GM23338 (cell line): ENCODE data around the gene ZNF222. TPM values are rescaled to one million over a fixed set of nuclear protein-coding genes. Genes with fewer than 3 reads are reported as not detected.

ENCODE experiments used
- ATAC-seq: fragments of 200-7000 bp; cut with Tn5 transposase; 3 replicates; pipeline ENCODE4 v1.9.1; 2020
- DNase-seq: peaks from one replicate; pipeline ENCODE4 v3.0.0-alpha.2; 2015; ENCODE audit warnings: low spot score
- H2AFZ ChIP-seq: fragments of 200-600 bp; sonication (generic); 2 replicates; pipeline ENCODE4 v1.8.0; 2016; ENCODE audit warnings: antibody characterized with exemption, mild to moderate bottlenecking, moderate library complexity
- H3F3A ChIP-seq: fragments of 200-600 bp; sonication (generic); replicated peaks from 2 replicates; pipeline ENCODE4 v1.8.0; 2017; ENCODE audit warnings: antibody characterized with exemption, mixed run types, low read depth
- H3K27ac ChIP-seq: fragments of 200-600 bp; sonication (generic); 2 replicates; pipeline ENCODE4 v1.6.1; 2016; ENCODE audit warnings: low read depth
- H3K27me3 ChIP-seq: fragments of 200-600 bp; sonication (generic); 2 replicates; pipeline ENCODE4 v1.8.0; 2016; ENCODE audit warnings: mild to moderate bottlenecking, mixed run types, moderate library complexity; ENCODE audit not compliant: insufficient read depth
- H3K36me3 ChIP-seq: fragments of 200-600 bp; sonication (generic); 2 replicates; pipeline ENCODE4 v1.8.0; 2016; ENCODE audit warnings: mild to moderate bottlenecking; ENCODE audit not compliant: insufficient read depth
- H3K4me1 ChIP-seq: fragments of 200-600 bp; sonication (generic); 2 replicates; pipeline ENCODE4 v1.8.0; 2016; ENCODE audit warnings: mild to moderate bottlenecking, moderate library complexity; ENCODE audit not compliant: insufficient read depth
- H3K4me2 ChIP-seq: fragments of 200-600 bp; sonication (generic); 2 replicates; pipeline ENCODE4 v1.7.1; 2017; ENCODE audit warnings: mixed run types
- H3K4me3 ChIP-seq: fragments of 200-600 bp; sonication (generic); 2 replicates; pipeline ENCODE4 v1.6.1; 2016; ENCODE audit warnings: mixed run types
- H3K79me2 ChIP-seq: fragments of 200-600 bp; sonication (generic); replicated peaks from 2 replicates; pipeline ENCODE4 v1.8.0; 2017; ENCODE audit warnings: mild to moderate bottlenecking; ENCODE audit not compliant: insufficient read depth
- H3K9me2 ChIP-seq: fragments of 200-600 bp; sonication (generic); 2 replicates; pipeline ENCODE4 v1.8.0; 2017; ENCODE audit not compliant: insufficient read depth
- H4K20me1 ChIP-seq: fragments of 200-600 bp; sonication (generic); replicated peaks from 2 replicates; pipeline ENCODE4 v1.8.0; 2017; ENCODE audit warnings: mild to moderate bottlenecking; ENCODE audit not compliant: insufficient read depth
- H3K27ac Mint-ChIP-seq: 2 replicates; pipeline ENCODE4 v1.8.0; 2020; ENCODE audit warnings: inconsistent platforms, mild to moderate bottlenecking, moderate library complexity, mixed read lengths
- H3K27me3 Mint-ChIP-seq: 3 replicates; pipeline ENCODE4 v1.8.0; 2022; ENCODE audit warnings: low read depth, mild to moderate bottlenecking, moderate library complexity, mixed read lengths, inconsistent platforms; ENCODE audit not compliant: insufficient read depth, poor library complexity
- H3K36me3 Mint-ChIP-seq: 3 replicates; pipeline ENCODE4 v1.8.0; 2021; ENCODE audit warnings: low read depth, mild to moderate bottlenecking, inconsistent platforms, moderate library complexity, mixed read lengths
- H3K4me1 Mint-ChIP-seq: 3 replicates; pipeline ENCODE4 v1.8.0; 2020; ENCODE audit warnings: mild to moderate bottlenecking, inconsistent platforms, mixed read lengths
- H3K4me3 Mint-ChIP-seq: 3 replicates; pipeline ENCODE4 v1.8.0; 2021; ENCODE audit warnings: moderate library complexity, mild to moderate bottlenecking, inconsistent platforms, mixed read lengths
- H3K9me3 Mint-ChIP-seq: 3 replicates; pipeline ENCODE4 v1.8.0; 2020; ENCODE audit warnings: moderate library complexity, mild to moderate bottlenecking, inconsistent platforms, mixed read lengths
- CREB1 ChIP-seq: fragments of 250-450 bp; sonication (Bioruptor Pico); IDR thresholded peaks from 2 replicates; pipeline ENCODE4 v1.5.0; 2020; ENCODE audit warnings: low read depth, mild to moderate bottlenecking, moderate library complexity
- CTCF ChIP-seq, 2 experiments: fragments of 200-600 bp in 1 of 2; sonication (generic) in 1 of 2; conservative IDR thresholded peaks; 2 replicates each; pipeline versions ENCODE4 v1.5.1 to v1.6.1; 2016 to 2017; ENCODE audit warnings: antibody characterized with exemption in 2 of 2, low read depth in 2 of 2, mild to moderate bottlenecking in 2 of 2, moderate library complexity in 1 of 2
- ETS1 ChIP-seq: IDR thresholded peaks from 2 replicates; pipeline ENCODE4 v1.6.1; 2016; ENCODE audit warnings: antibody characterized with exemption
- EZH2 ChIP-seq: fragments of 200-600 bp; sonication (generic); IDR thresholded peaks from one replicate; pipeline ENCODE4 v1.8.0; 2017; ENCODE audit warnings: antibody characterized with exemption, mild to moderate bottlenecking, low read depth; ENCODE audit not compliant: unreplicated experiment
- EZH2phosphoT487 ChIP-seq: fragments of 200-600 bp; sonication (generic); IDR thresholded peaks from one replicate; pipeline ENCODE4 v1.8.1; 2018; ENCODE audit warnings: antibody characterized with exemption; ENCODE audit not compliant: unreplicated experiment
- JUNB ChIP-seq: IDR thresholded peaks from one replicate; pipeline ENCODE4 v1.6.1; 2016; ENCODE audit warnings: antibody characterized with exemption; ENCODE audit not compliant: unreplicated experiment
- NANOG ChIP-seq: IDR thresholded peaks from 2 replicates; pipeline ENCODE4 v1.6.1; 2016; ENCODE audit warnings: antibody characterized with exemption, borderline replicate concordance
- POLR2AphosphoS5 ChIP-seq: IDR thresholded peaks from 2 replicates; pipeline ENCODE4 v1.6.1; 2016; ENCODE audit warnings: antibody characterized with exemption, low read depth
- REST ChIP-seq: IDR thresholded peaks from one replicate; pipeline ENCODE4 v1.6.1; 2018; ENCODE audit warnings: antibody characterized with exemption; ENCODE audit not compliant: unreplicated experiment
- STAT1 ChIP-seq: IDR thresholded peaks from one replicate; pipeline ENCODE4 v1.6.1; 2016; ENCODE audit warnings: antibody characterized with exemption; ENCODE audit not compliant: unreplicated experiment
- ZNF114 ChIP-seq: fragments of 250-450 bp; sonication (Bioruptor Pico); IDR thresholded peaks from 2 replicates; pipeline ENCODE4 v1.5.0; 2020; ENCODE audit warnings: mild to moderate bottlenecking, moderate library complexity
- ZNF331 ChIP-seq: fragments of 250-450 bp; sonication (Bioruptor Pico); IDR thresholded peaks from 2 replicates; pipeline ENCODE4 v1.5.0; 2020; ENCODE audit warnings: low read depth, mild to moderate bottlenecking, moderate library complexity
- ZNF462 ChIP-seq: fragments of 250-450 bp; sonication (Bioruptor Pico); IDR thresholded peaks from 2 replicates; pipeline ENCODE4 v1.5.0; 2020; ENCODE audit warnings: mild to moderate bottlenecking, moderate library complexity
- polyA plus RNA-seq: library from polyadenylated mRNA; unstranded; fragments of >200 nt; fragmentation: Nextera tagmentation; extraction: Ambion mirVana; gene quantifications from 2 replicates; pipeline ENCODE4 v1.2.1, GENCODE V29; 2016
- total RNA-seq: library from RNA; depleted of rRNA; stranded (reverse); fragments of >200 nt; shearing (Covaris generic); gene quantifications from 2 replicates; pipeline ENCODE4 v1.2.3, GENCODE V29; 2014

The ZNF222 gene
- total and polyA plus RNA-seq, 2 experiments from 2014 or later: 2.3 to 2.6 TPM

GRCh38 chr19:44066305-44066704, 41.1 kb downstream of the ZNF222 start:
- no peak for ATAC-seq
- Mint-ChIP-seq H3K27me3 (peaks cover 6% of the 10 kb centered on the region), H3K27ac (no peak overlapping the region), H3K36me3 (peaks cover 83% of the 10 kb centered on the region), H3K4me3 (no peak overlapping the region), H3K9me3 (peaks cover 57% of the 10 kb centered on the region), H3K4me1 (no peaks in the 10 kb centered on the region; the same call in 2 of the 3 replicates)
- H3K4me2 ChIP-seq: no peak overlapping the region
- H4K20me1 ChIP-seq: no peaks in the 10 kb centered on the region
- no peaks in the 10 kb centered on the region for H3K4me1 ChIP-seq
- no peak overlapping the region for H2AFZ ChIP-seq
- no peak overlapping the region for H3K27ac ChIP-seq
- no peaks in the 10 kb centered on the region for H3K27me3 ChIP-seq
- H3K4me3 ChIP-seq: no peak overlapping the region
- peaks cover 39% of the 10 kb centered on the region for H3K36me3 ChIP-seq
- no peaks in the 10 kb centered on the region for H3F3A ChIP-seq
- DNase-seq: no peak
- H3K9me2 ChIP-seq: peaks cover 18% of the 10 kb centered on the region
- no peak for TF ChIP-seq JUNB
- no peak for TF ChIP-seq EZH2
- TF ChIP-seq EZH2phosphoT487: no peak
- TF ChIP-seq STAT1: no peak
- TF ChIP-seq ZNF114 (CRISPR knock-in tag): no peak
- TF ChIP-seq ETS1: no peak
- TF ChIP-seq CTCF (conservative IDR thresholded peaks at IDR 0.05; ENCODE audit: low read depth in 2 of 2): no peak
- no peak for TF ChIP-seq NANOG
- no peak for TF ChIP-seq ZNF331 (CRISPR knock-in tag)
- no peak for TF ChIP-seq CREB1 (CRISPR knock-in tag)
- TF ChIP-seq POLR2AphosphoS5: no peak
- no peak for TF ChIP-seq REST
- no peak for TF ChIP-seq ZNF462 (CRISPR knock-in tag)
- H3K79me2 ChIP-seq: no peaks in the 10 kb centered on the region
